ENCODE measurements around the gene RNASE12.
A peak's percentile ranks its signal among the peaks of the same experiment; 100 is the strongest.
"Not testable (repeated sequence)": the region's sequence is repeated elsewhere in the genome, so short reads cannot be mapped to it uniquely, and the experiment has no call there.

Gene RNASE12
- long read RNA-seq, donor 1: 0 reads
- long read RNA-seq, donor 2: 0 reads
- long read RNA-seq, donor 3: 0 reads
- long read RNA-seq, donor 4: 0 reads
- long read RNA-seq, donor 5: 0 reads
- long read RNA-seq, donor 6: 0 reads
- long read RNA-seq, donor 7: 0 reads
- long read RNA-seq, donor 8: 0 reads

- DNase-seq: no peak
These were observed at the start of gene RNASE12 for GRCh38 chr14:20591235-20591634. Gene RNASE12, minus strand, starts transcription at chr14:20591376. Its CDS starts 653 bp downstream, at chr14:20590723.

DNA sequence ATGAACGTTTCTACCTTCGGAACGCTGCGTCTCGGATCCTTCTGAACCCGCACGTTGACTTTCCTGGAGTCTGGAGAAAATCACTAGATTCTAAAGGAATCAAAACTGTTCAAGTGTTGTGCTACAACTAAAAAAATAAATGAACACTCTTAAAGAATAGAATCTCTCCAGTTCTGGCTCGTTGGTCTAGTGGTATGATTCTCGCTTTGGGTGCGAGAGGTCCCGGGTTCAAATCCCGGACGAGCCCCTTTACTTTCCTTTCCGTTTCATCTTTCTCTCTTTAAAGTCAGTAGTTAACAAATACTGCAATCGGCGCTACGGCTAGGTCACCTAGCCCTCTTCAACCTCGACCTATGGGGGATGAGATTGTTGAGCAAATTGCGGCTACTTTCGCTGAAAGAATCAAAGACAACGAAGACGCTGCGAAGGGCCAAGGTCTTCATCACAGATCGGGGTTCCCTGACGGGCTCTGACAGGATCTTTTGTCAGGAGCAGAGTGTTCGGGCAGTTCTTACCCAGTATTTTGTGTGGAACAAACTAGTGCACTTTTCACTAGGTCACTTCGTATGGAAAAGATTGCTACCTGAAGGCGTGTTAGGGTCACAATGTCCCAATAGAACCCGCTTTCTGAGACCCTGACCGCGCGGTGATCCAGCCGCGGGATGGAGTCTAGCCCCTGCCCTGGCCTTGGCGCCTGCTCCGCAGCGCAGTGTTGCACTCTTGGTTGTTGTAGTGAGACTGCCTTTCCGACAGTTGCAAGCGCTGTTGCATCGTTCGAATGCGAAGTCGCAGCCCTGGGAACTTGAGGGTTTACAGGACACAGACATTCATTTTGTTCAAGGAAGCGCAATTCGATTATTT lies 41.9 kb upstream of the RNASE12 start:
- peak; percentile 47 for DNase-seq

- no peak for DNase-seq
These were observed 41.3 kb upstream of the RNASE12 start for GRCh38 chr14:20632448-20632830.

DNA sequence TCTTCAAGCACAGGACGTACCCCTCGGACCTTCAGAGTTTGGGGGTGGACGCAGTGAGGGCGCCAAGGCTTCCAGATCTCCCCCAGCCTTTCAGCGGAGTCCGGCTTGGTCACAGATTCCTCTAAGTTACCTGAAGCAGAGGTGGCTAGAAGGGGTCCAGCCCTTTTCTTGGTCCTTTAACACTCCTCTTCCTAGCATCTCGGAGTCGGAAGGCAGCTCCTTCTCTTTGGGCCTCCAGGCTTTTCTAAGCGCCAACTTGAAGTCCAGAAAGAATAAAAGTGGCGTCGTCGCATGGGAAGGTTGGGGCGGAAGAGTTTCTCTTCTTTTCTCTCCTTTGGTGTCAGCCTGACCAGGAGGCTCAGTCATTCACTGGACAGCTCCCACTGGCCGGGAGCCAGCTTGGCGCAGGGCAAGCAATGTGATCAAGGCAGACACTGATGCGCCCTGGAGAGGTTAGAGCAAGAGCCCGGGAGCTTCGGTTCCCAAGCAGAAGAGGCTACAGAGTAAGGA lies 40.8 kb upstream of the RNASE12 start:
- DNase-seq: peak; percentile 46

DNA sequence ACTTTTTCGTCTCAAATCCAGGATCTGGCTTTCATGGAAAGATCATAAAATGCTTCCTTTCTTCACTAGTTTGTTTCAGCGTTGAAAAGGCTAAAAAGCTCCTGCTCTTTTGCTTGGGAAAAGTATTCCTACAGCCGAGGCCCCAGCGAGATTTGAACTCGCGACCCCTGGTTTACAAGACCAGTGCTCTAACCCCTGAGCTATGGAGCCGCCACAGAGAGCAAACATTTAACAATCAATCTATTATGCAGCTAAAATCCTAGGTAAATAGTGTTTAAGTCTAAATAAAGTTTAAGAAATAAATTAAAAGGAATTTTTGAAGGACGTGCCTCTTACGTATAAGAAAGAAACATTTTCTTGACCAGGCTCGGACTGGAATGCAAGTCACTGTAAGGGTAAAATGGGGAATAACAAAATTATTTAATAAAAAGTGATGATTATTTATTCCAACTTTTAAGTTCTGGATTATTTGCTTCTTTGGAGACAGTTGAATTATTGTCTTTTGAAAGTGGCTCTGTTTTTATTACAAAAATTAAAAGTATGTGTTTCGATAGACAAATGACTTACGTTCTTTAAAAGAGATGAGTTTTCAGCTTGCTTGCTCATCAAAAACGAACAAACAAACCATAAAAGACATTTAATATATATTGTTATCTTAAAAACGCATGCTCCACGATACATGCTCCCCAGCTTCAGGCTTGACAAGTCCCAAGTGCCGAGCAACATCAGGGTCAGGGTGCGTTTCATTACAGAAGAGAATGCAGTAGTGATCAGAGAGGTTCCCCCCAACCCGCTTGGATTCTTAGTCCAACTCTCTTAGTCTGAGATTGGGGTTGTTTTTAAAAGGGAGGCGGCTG lies 40.1 kb upstream of the RNASE12 start:
- no peak for DNase-seq

DNA sequence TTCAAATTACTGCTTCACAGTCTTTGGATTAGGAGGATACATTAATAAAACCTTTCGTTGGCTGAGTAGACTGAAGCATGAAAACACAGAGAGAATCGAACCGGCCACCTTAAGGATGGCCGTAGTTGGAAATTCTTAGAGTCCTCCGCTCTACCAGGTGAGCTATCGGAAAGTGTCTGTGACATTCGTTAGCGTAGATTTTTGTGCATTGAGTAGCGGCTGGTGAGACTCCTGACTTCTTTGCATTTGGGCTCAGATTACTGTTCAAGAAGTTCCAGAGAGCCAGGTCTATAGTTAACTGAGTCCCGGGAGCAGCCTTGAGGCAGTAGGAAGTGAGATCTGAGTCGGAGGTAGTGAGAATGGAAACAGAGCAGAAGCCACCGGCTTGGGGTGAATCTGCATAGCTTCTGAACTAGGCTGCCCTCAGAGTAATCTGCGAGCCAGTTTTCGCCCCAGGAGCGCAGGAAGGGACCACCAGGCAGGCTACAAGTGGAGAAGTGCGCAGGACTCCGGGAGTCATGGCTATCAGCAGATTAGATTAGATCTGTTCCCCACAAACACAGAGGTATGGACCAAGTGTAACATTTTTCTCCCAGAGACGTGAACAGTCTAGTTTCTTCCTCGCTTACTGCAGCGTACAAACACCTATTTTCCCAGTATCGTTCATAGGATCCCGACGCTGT lies 39.3 kb upstream of the RNASE12 start:
- DNase-seq: peak; percentile 63

GRCh38 chr14:20628063-20628854 lies 37.1 kb upstream of the RNASE12 start:
- DNase-seq: no peak

- no peak for DNase-seq
These were observed 36.3 kb upstream of the RNASE12 start for GRCh38 chr14:20627346-20628027.

DNA sequence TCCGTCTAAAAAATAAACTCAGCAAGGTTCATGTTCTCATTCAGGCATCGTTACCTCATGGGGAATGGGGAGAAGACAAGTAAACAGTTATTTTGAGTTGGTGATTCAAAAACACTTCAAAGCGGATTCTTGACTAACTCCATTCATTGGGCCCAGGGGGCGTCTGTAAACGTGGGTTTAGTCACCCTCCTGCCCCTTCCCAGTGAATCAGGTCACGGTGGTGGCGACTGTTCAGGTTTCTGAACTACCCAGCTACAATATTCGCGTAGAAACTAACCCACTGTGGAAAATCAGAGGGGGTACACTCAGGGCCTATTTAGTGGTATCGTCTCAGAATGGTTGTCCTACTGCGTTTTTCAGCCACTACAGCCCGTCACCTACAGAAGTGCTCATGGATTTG lies 35.1 kb upstream of the RNASE12 start:
- DNase-seq: no peak

- DNase-seq: peak; percentile 45
These were observed 33.4 kb upstream of the RNASE12 start for GRCh38 chr14:20624495-20625070.

DNA sequence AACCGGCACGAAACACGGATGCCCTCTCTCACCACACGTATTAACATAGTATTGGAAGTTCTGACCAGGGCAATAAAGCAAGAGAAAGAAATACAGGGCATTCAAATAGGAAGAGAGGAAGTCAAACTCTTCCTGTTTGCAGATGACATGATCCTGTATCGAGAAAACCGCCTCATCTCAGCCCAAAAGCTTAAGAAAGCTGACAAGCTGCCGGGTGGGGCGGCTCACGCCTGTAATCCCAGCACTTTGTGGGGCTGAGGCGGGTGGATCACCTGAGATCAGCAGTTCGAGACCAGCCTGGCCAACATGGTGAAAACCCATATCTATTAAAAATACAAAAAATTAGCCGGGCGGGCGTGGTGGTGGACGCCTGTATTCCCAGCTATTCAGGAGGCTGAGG lies 32.6 kb upstream of the RNASE12 start:
- DNase-seq: no peak

DNA sequence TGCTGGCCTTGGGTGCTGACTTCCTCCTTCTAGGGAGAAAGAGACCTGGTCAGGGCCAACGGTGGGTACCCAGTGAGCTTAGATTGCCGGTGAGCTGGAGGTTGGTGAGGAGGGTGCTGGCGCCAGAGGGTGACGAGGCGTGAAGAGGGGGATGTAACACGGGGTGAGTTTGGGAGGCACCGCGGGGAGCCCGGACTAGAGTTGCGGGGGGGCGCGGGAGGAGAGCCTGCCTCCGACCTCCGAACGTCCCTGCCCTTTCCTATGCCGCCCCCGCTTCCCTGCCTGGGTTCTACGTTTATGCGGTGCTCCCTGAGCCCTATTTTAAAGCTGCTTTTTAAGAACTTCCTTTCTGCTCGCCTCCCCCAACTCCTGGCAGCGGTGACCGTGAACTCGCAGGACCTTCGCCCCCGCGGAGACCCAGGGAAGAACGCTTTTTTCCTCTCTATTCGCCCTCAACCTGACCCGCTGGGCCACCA lies 31.7 kb upstream of the RNASE12 start:
- no peak for DNase-seq

DNA sequence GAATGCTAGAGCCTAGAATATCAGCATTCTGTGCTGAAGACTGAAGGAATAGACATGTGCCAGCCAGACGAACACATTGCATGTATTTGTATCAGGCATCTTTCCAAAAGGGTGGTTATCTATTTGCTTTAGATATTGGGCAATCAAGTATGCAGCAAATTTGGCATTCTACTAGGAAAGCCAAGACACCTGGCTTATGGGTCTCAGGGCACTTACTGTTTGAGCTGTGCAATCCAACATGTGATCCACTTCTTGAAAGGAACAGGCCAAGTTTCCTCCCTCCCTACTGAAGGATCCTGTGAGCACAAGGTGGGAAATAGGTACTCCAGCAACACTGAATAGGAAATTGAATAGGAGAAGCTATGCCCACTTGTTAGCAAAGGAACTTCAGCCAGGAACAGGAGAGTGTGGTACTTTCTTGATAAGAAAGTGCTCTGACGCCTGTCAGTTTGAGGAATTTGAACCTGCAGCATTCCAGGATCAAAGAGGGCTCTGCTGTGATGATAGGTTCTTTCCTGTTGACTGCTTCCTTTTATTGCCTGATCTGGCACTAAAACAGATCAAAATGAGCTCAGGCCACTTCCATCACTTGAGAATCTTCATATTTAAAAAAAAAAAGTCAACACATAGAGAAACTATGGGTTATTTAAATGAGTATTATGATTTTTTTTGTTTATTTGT lies 29.8 kb upstream of the RNASE12 start:
- no peak for DNase-seq

GRCh38 chr14:20619688-20620087 lies 28.5 kb upstream of the RNASE12 start:
- DNase-seq: not testable (repeated sequence)

GRCh38 chr14:20618271-20618749 lies 27.1 kb upstream of the RNASE12 start:
- DNase-seq: no peak

- no peak for DNase-seq
These were observed 26.2 kb upstream of the RNASE12 start for GRCh38 chr14:20617138-20618003.

DNA sequence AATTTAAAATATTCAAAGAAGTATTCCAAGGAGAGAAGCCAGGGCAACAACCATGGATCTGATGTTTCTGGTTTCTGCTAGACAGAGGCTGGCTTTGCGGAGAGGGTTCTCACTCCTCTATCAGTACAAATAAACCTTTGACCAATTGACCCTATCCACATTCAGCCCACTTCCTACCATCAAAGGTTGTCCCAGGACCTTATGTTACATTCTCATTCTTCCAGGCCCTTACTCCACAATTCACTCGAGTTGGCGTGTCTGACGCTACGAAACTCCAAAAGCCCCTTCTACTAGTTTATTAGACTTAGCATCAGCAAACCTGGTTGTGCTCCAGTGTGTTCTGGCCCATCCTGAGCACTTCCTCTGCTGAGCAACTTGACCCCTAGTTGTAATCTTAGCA lies 24.8 kb upstream of the RNASE12 start:
- DNase-seq: no peak
